ENCODE measurements around the gene GREM1.

Gene GREM1
- total RNA-seq = 4.8 to 225 (median 36.8) reads per million in 17 experiments

DNA sequence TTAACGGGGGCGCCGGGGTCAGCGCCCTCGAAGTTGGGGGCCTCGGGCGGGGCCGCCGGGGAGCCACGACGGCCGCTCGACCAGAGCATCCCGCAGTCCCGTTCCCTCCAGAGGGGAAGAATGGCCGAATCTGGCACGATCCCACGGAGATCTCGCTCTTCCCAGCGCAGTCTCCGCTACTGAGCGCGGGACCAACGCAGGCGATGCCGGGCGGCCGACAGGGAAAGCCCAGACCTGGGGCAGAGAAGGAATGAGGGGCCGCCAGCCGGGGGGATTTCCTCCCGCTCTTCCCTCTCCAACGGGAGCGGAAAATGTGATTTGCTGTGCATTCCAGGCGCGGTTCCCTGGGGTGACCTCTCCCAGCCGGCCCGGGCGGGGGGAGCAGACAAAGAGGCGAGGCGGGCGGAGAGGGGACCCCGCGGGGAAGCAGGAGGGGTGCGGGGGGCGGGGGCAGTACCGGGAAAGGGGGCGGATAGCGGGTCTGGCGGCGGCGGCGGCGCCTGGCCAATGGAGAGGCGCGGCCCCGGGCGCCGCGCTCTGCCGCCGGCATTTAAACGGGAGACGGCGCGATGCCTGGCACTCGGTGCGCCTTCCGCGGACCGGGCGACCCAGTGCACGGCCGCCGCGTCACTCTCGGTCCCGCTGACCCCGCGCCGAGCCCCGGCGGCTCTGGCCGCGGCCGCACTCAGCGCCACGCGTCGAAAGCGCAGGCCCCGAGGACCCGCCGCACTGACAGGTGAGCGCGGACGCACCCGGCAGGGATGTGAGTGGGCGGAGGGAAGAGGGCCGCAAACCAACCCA, at the start of gene GREM1:
GREM1 (plus strand) TSS at position 579 of the 801 bp plus-strand sequence. CDS start 12,687 bp downstream, outside the sequence.
- peak in 2 of 4 experiments; percentile 28 to 33 for DNase-seq

DNA sequence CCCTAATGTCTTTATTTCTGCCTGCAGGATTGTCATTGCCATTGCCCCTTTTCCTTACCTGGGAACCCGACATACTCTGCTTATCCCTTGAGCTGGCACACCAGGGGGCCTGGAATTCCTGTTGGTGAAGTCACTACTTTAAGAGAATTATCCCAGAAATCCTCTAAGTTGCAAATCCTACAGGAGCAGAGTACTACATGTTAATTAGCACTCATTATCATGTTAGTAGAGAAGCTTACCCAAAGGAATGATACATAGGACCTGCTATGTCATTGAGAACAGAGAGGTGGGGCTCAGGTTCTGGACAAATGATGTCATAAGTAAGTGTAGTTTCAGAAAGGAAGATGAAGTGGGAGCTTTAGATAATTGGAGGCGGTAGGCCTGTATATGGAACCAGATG, 48.9 kb upstream of the GREM1 start:
- no peak for DNase-seq

DNA sequence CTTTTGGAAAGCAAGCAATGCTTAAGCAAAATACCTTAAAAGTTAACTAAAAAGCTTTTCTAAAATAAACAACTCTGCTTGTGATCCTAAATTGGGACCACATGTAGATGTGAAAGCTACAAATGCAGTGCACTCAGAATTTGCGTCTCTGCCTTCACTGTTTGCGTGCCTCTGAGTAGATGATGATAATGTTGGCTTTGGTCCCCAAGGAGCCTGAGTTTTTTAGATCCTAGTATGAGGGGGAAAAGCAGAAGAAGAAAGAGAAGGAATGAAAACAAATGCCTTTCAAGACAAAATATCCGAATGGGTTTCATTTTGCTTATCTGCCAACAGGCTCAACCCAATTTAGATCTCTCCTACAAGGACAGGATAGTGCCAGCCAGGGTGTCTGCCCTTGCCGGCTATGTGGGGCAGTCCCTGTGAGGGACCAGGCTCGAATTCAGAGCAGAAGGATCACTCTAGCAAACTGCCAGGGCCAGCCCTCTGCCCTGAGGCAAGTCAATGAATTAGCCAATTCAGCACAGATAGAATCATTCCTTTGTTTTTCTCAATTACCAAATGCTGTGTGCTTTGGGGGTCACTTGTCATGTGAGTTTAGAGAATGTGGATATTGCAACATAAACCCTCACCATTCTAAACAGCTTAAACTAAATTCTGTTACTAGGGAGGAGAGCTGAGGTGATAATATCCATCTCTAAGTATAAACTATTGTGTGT, 47.8 kb upstream of the GREM1 start:
- no peak for DNase-seq

DNA sequence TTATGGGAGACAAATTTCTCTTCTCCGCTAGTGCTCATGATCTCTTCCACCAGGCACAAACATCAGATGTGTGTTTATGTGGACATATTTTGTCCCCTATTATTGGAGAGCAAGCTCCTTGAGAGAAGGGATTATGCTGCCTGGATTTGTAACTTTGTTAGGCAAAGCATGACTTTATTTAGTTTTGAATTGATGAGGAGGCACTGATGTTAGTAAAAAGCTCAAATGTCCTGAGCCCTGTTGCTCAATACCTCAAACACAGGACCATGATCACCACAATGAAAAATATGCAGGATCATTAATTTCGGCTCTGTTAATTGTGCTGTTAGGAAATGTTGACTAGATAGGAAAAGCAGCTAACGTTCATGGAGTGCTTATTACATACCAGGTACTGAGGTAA, 47.2 kb upstream of the GREM1 start:
- DNase-seq = no peak

DNA sequence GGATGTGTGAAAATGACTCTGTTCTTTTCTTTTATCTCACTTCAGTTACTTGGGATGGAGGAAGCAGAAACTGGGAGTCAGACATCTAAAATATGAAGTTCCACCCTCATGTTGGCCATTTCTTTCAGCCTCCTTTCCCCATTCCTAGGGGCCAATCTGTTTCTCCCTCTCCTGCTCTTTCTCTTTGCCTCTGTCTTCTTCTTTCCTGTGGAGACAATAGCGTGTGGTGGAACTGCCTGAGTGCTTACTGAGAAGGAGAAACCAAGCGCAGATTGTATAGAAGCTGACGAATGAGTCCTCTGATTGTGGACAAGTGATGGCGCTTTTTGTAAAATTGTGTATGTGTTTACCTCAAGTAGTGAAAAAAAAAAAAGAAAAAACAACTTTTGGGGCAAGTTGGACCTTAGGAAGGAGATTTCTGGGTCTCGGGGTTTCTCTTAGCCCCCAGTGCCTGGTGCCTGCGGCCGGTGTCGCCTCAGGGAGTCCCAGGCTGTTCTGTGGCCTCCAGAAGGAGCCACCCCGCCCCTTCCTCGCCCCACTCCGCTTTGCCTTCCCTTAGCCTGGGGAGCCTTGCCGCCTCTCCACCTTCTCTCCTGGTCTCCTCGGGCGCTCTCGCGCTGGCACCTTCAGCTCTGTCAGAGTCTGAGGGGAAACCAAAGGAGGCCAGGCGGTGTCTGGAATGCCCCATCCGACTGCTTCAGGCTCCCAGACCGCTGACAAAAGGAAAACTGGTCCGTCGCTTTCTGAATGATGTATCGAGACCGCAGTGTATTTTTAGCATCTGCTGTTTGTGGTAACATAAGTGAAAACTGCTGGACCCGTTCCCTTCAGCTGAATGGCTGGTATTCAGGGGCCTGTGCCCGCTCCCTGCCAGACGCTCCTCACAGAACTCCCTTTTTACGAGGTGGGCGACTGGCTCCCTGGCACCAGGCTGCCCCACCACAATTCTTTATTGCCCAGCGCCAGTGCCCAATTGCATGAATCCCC, 46.2 kb upstream of the GREM1 start:
- no peak for DNase-seq

DNA sequence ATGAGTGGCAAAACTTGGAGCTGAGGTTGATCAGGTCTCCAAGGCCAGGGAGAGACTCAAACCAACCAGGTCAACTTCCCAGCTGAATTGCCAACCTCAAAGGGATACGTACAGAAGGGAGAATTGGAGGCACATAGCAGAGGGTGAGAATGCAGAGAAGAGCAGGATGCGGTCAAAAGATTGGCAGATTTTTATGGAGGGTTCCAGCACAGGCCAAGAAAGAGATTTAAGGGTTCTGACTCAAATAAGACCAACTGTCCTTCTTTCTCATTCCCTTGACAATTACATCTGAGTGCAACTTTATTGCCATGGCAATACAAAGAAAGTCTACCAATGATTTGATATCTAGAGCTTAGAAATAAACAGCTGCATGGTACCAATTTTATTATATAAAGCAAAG, 43.1 kb upstream of the GREM1 start:
- DNase-seq = no peak

DNA sequence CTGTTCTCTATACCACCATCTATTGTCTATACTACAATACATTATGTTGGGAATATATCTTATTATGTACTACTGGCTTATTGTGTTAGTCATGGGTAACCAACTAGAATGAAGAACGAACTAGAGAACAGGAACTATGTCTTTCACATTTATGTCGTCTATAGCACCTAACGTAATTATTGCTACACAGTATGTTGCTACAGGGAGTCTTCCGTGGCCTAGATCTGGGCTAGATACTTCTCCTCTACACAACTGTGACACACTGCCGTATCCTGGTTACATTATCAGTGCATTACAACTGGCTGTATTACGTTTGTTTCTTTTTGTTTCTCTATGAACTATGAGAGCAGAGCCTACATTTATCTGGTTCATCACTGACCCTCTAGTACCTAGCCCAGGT, 42.3 kb upstream of the GREM1 start:
- DNase-seq = peak; percentile 45 to 84 (median 70)

DNA sequence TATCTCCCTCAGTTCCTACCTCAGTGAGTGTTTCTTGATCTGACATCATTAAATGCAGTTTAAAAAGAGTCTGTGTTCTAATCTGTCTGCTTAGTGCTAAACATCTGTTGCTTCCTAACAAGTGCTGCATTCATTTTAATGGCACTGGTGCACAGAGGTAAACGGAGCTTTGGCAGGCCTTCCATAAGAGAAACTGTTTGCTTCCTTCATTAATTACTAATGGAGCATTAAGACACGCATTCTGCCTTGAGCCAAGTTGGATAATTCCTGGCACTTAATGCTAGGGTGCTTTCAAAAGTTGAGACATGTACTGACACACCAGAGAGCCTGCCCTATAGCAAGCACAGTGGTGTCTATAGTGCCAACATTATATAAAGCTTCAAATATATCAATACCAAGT, 41.6 kb upstream of the GREM1 start:
- no peak for DNase-seq

DNA sequence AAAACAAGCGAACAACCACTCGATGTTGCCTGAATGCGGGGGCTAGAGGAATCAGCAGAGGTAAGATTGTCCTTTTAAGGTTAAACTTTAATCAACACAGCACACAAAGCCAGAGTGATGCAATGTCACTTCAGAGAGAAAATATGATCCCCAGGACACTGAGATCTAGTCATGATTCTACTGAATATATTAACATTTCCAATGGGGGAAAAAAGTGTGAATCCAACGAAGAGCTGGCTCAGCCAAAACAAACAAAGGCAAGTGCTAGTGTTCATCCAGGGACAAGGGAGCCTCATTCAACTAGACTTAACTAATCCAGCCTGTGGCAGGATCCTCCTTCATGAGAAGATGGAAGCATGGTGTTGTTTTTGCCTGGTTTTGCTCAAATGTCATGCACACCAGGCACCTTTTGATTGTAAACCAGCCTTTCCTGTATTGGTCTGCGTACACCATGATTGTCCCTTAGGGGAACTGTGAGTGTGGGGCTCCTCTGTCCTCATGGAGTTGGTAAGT, 40.5 kb upstream of the GREM1 start:
- DNase-seq = no peak

DNA sequence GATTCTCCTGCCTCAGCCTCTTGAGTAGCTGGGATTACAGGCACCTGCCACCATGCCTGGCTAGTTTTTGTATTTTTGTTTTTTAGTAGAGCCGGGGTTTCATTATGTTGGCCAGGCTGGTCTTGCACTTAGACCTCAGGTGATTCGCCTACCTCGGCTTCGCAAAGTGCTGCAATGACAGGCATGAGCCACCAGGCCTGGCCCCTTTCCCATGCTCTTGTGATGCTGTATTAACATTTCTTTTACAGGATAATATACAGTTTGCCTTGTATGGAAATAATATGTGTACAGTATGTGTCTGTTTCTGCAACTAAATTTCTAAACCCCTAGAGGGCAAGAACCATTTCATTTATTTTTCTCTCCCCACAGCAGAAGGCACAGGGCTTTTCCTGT, 38.5 kb upstream of the GREM1 start:
- no peak for DNase-seq

DNA sequence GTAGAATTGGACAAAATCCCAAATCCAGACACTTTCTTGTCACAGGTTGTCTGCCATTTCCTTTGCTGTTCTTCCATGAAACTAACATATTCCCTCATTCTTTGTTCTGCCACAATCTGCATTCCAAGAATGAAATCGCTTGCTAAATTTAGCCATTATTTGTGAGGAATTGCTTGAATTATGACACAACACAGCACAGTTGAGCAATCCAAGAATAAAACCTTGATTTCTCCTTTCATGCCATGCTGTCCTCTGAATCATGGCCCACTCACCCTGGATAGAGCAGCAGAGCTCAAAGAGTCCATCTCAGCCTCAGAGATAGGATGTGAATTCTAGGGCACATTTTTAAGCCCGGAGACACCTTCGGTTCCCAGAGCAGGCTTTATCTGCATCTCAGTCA, 35.2 kb upstream of the GREM1 start:
- peak; percentile 56 to 77 (median 72) for DNase-seq

DNA sequence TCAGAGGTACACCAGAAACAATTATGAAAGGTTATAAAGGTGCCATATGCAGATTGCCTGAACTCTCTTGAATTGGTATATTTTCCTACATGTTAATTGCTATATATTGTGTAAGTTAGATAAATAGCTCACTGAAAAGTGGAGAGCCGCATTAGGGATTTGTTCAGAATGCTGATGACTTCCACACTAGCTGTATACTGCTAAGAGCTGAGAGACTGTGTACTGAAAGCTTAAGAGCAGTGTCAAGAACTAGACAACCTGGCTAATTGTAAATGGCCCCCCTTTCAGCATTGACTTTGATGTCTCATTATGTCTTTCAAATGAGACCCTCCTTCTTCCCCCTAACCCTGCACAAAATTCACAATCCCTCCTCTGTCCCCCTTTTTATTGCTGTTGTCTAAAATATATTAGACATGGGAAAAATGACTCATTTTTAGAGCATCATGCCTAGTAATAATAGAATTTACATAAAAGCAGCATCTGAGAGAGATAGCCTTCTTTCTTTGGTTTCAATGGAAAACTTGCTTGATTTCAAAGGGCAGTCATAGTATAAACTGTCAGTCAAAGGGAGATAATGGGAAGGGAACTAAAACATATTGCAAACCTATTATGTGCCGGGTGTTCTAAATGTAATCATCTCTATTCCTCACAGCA, 34.7 kb upstream of the GREM1 start:
- DNase-seq = no peak

DNA sequence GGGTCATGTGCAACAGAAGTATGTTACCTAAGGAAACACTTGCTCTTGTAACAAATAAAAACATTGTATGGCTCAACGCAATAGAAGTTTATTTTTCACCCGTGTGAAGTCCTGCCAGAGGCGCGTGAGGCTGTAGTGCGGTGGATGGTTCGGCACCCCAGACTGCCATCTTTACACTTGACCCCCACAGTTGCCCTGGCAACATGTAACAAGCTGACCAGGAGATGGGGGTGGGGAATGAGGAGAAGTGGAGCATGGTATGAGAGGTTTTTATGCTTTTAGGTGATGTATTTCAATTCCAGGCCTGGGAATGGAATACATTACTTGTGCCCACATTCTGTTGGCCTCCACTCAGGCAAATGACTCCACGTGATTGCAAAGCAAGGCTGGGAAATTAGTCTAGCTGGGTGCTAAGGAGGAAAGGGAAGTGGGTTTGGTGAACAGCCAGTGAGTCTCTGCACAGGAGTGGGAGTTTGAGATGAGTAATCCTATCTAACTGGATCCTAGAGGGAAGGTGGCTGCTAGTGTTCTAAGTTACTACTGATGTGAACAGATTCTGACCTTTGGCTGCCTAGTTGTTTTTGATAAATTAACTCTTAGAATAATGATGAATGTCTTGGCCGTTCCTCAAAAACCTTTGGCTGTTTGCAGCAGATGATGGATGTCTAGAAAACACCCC, 33.8 kb upstream of the GREM1 start:
- peak; percentile 80 to 95 (median 90) for DNase-seq

DNA sequence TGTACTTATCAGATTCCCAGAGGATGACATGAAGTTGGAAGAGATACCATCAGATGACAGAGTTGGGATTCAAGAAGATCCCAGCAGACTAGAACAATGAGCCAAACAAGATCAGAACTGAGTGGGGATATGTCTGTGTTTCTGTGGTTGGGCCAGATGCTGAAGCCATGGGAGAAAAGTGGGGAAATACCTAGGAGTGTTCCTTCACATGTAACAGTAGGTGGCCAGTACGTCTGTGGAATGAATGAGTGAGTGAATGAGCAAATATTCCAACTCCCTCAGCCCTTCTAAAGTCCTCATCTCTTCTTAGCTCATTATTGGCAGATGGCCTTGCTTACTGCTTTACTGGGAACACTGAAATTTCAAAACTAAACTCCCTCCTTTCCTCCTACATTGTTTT, 32.2 kb upstream of the GREM1 start:
- DNase-seq = no peak

DNA sequence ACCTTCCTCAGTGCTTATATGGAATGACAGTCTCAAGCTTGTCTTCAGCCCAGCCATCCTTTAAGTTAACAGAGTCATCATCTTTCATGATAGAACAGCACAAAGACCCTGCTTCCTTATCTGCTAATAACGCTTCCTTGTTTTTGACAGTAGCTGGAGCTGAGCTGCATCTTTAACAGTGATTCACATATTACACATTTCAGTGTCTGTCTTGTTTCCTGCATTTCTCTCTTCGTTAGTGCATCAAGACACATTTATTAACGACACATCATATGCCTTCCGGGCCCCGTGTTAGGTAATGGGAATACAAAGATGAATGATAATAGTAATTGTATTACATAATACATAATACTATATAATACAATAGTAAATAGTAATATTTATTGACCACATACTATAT, 30.2 kb upstream of the GREM1 start:
- DNase-seq = peak; percentile 18 to 70 (median 42)

DNA sequence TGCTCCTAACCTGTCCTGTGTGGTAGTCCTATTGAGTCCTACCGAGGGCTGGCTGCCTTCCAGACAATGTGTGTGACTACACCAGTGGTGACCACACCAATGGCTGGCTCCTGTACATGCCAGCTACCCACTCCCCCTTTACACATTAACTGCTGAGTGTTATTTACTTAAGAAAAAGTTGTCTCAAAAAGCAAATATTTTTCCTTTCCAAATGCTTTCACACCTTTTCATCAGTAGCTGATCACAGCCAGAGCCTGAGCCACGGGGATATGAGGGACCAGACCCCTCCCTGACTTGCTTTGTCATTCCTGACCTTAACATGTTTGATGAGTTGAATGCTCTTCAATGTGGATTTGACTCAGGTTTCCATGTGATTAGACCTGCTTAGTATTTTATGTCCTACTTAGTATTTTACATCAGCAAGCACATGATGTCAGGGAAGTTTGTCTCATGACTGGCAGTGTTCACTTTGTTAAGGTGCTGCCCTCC, 29.6 kb upstream of the GREM1 start:
- peak in 2 of 4 experiments; percentile 35 to 41 for DNase-seq

DNA sequence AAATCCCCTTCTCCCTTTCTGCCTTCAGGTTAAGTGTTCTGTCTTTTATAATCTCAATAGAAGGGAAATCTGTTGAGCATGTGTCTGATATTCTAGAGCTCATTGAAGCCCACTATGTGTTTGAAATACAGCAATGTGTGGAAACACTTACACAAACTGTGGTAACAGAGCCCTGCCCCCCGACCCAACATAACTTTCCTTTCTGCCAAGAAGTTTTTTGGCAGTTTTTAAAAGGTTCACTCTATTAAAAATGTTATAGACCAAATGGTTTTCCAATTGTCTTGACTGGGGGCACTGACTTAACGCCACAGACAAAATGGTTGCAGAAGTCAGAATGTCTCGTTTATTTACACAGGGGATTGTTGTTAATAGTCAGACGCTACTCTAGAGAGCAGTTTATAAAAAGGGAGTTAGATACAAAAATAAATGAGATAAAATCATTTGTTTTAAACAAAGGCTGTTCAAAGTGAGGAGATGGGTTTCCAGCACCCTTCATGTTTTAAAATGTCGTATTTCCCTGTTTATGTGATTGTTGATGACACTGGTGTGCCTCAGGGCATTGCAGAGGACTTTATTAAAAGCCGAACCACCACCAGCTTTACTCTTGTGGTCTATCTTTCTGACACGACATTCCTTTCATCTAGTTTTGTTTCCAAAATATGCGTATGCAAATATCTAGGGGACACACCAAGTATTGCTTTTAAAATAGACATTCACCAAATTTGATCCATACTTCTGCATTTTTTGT, 26.7 kb upstream of the GREM1 start:
- DNase-seq = no peak

DNA sequence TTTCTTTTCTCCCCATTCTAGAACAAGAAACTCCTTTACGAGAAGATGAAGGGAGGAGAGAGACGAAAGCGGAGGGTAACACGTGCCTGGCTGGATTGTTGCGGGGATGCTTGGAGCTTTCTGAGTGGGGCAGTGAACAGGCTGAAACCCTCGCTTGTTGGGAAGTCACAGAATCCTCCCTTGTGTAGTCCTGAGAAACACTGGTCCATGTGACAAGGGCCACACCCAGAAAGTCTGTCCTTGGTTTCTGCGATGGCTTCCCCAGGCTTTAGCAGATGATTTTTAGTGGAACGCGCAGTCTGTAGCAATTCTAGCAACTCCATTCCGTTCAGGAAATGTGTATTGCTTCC, 26.1 kb upstream of the GREM1 start:
- DNase-seq = no peak

DNA sequence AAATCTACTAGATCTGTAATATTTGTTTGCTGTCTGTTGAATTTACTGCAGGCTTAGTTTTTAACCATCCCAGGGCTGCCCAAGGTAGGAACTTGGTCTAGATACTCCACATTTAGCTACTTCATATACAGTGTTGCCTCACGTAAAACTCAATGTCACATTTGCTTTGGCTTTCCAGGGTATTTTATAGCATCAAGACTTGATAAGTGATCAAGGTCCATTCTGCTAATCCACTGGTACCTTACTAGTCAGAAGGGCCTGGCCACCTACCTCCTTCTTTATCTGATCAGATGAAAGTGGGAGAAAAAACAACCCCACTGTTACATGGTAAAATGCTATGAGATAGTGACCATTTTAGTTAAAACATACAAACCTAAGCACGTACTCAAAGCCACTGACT, 25.5 kb upstream of the GREM1 start:
- no peak for DNase-seq

DNA sequence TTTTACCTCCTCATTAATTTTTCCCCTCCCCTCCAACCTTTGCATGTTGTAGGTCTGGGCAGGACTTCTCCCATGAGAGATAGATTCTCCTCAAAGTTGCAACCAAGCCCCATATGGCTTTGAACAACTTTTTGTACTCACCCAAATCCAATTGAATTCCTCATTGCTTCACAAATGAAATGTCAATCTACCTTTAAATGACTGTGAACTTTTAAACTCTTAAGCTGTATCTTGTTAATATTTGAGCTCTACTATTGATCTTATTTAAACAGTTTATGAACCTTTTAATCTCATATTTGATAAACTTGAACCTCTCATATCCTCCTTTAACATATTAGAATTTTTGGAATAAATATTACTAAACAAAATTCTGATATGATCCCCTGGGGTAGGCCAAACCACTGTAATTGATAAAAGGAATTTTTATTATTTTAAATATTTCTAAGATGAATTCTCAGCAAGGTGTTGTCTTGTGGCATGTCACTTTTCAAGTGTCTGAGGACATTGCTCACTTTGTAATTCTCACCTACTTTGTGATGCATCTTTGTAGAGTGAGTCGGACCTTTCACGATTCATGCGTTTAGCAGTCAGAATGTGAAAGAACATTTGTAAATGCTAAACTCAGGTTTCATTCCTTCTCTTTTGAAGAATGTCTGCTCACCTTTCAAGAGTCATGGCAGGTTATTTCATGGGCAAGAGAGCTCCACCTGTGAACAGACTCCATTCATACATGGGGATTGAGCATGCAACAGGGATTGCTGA, 23.4 kb upstream of the GREM1 start:
- no peak for DNase-seq
